HG03108 (cell line): ENCODE data around the gene PARP16.
"Not testable (repeated sequence)": the region's sequence is repeated elsewhere in the genome, so short reads cannot be mapped to it uniquely, and the experiment has no call there.

Source experiments
- ATAC-seq: cut with Tn5 transposase; IDR thresholded peaks from one replicate; pipeline ENCODE4 v1.9.1; 2021; ENCODE audit warnings: moderate library complexity; ENCODE audit not compliant: unreplicated experiment

PARP16 gene

GRCh38 chr15:65278480-65278879 lies 8.2 kb downstream of the PARP16 start:
- no peak for ATAC-seq

- ATAC-seq: no peak
Measured at GRCh38 chr15:65277015-65277414, 9.7 kb downstream of the PARP16 start.

DNA sequence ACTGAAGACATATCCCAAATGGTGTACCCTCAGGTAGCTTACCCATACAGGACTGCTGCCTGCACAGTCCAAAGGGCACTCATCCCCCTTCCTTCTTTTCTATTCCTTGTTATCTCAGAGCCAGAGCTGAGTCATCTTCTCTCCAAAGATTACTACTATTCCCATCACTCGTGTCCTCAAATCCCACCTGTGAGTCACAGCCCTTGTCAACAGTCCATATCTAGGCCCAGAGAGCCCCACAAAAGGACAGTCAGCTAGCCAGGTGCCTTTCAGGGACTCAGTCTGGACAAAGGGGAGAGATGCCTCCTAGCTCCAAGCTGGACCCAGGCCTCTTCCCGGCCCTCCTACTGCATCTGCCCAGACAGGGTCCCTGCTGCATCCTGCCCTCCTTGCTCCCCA lies 11.0 kb downstream of the PARP16 start:
- ATAC-seq: no peak

DNA sequence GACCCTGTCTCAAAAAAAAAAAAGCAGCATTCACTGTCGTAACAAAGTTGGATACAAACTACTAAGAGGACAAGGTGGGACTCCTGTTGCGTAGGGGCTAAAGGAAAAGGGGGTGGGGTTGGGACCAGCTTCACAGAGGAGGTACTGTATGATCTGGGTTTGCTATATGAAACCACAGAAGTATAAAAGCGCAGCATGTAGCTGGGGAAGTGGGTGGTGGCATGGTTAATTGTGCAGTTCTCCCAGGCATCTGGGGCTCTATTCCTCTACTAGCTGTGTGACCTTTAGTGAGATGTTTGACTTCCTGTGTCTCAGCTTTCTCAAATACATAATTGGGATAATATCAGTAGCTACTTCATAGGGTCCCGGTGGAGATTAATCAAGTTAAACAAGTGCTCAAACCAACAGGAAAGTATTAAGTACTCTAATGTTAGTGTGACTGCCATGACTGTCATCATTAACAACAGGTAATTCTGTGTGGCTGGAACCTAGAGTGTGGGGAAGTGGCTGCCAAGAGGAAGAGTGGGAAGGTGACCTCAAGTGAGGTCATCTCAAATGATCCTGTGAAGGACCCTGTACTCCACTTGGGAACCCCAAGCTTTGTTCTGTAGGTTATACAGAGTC lies 11.5 kb downstream of the PARP16 start:
- no peak for ATAC-seq

DNA sequence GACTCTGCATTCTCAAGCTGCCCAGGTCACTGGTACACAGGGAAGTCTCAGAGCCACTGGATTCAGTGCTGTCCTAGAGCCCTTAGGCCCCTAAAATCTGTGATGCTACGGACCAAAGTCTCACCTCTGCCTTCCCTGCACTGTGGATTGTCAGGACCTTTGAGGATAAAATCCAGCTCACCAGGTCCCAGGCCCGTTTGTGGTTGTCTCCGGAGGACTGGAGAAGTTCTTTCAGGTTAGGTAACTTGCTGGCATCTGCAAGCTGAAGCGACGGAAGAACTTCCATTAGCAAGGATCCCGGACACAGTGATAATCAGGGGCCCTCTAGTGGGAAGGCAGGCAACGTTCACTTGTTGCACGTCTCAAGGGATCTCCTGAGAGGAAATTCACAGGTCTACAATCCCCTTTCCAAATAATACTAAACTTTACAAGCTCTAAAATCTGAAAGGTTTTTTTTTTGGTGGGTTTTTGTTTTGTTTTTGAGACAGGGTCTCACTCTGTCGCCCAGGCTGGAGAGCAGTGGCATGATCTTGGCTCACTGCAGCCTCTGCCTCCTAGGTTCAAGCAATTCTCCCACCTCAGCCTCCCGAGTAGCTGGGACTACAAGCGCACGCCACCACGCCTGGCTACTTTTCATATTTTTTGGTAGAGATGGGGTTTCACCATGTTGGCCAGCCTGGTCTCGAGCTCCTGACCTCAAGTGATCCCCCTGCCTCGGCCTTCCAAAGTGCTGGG lies 15.7 kb downstream of the PARP16 start:
- not testable (repeated sequence) for ATAC-seq

DNA sequence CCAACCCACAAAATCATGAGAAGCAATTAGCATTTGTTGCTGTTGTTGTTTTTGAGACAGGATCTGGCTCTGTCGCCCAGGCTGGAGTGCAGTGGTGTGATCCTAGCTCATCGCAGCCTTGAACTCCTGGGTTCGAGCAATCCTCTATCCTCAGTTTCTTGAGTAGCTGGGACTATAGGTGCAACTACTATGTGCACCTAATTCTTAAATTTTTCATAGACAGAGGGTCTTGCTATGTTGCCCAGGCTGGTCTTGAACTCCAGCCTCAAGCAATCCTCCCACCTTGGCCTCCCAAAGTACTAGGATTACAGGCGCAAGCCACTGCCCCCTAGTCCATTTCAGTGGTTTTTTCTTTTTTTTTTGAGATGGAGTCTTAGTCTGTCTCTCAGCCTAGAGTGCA lies 18.3 kb downstream of the PARP16 start:
- ATAC-seq: no peak

GRCh38 chr15:65266469-65266868 lies 20.2 kb downstream of the PARP16 start:
- ATAC-seq: no peak

DNA sequence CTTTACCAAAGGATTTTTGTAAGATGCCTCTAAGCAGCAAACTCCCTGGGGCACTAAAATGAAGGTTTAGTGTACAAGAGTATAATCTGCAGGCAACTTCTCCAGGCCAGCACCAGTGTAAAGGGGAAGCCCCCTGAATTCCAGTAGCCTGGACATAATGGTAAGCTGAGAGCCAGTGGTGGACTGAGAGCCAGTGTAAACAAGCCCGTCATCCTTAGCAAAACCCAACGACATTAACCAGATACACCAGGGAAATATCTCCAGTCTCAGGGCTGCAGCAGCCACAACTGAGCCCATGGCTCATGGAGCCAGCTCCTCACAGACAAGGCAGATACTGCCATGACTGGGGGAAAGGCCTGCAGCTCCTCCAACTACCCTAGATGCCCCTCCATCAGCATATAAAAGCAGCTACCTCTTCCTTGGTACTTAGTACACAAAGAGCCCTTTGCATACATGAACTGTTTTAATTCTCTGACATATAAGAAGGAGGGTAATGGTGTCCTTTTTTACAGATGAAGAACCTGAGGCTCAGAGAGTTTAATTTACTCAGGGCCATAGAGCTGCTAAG lies 21.7 kb downstream of the PARP16 start:
- ATAC-seq: no peak

GRCh38 chr15:65263313-65263712 lies 23.4 kb downstream of the PARP16 start:
- ATAC-seq: no peak

- ATAC-seq: no peak
Measured at GRCh38 chr15:65260968-65261367, 25.7 kb downstream of the PARP16 start.

DNA sequence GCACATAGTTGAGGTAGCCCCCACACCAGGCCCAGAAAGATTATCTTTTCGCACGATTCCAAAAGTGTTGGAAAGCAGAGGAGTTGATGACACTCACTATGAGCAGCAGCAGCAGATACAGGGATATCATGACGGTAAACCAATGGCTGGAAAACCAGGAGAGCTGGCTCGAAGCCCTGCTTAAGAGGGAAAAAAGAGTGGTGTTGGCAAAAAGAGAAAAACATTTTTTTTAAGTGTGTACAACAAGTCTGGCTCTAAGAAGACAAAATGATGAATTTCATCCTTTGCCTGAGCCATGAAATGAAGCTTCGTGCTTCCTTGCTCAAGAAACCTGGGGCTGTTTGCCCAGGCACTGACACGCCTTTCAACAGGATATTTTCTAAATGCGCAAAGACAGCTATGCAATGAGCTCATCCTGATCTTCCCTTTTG lies 27.3 kb downstream of the PARP16 start:
- no peak for ATAC-seq

GRCh38 chr15:65258375-65259262 lies 28.1 kb downstream of the PARP16 start:
- ATAC-seq: no peak

- no peak for ATAC-seq
Measured at GRCh38 chr15:65255486-65256140, 31.1 kb downstream of the PARP16 start.

DNA sequence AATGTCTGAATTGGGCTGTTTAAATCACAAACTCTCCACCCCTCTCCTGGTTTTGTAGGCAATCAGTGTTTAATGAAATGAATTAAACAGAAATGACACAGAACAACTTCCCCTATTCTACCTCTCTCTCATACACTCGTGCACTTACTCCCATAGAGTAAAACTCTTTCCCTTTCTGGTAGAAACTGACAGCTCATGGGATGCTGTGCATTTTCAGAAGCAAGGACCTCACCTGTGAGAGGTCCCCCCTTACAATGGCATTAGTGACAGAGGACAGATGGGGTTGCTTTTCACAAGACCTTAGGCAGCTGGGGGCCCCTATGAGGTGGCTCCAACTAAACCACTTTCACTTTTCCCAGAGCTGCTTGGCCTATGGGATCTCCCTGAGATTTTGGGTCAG lies 31.9 kb downstream of the PARP16 start:
- no peak for ATAC-seq

GRCh38 chr15:65254356-65254755 lies 32.3 kb downstream of the PARP16 start:
- ATAC-seq: no peak

- ATAC-seq: no peak
Measured at GRCh38 chr15:65249641-65250040, 37.0 kb downstream of the PARP16 start.

- no peak for ATAC-seq
Measured at GRCh38 chr15:65248511-65249255, 38.0 kb downstream of the PARP16 start.

- no peak for ATAC-seq
Measured at GRCh38 chr15:65246939-65247338, 39.7 kb downstream of the PARP16 start.

GRCh38 chr15:65246026-65246714 lies 40.5 kb downstream of the PARP16 start:
- ATAC-seq: no peak
